ENCODE data around the gene RENBP. TPM values are rescaled to one million over a fixed set of nuclear protein-coding genes. Genes with fewer than 3 reads are reported as not detected.

The RENBP gene
- polyA plus RNA-seq, 2 donors: 1.4 to 1.6 TPM

DNA sequence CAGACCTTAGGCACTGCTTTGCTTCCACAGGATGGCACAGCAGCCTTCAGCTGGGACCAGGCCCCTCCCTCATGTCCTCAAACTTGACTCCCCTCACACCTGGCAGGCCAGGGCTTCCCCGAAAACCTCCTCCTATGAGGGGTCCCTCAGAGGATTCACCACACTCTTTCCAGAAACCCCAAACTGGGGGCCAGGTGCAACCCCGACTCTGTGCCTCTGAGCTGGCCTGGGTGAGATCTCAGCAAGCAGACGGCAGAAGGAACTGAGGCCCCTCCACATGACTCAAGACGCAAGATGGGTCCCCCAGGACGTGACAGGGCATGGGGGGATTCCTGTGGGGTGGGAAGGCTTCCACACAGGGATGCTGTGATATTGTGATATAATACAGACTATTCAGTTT is 21.0 kb upstream of the RENBP start:
- no peak overlapping the region for H3K27ac ChIP-seq (ENCODE audit: low read depth in 2 of 2, low read length in 1 of 2)
- H3K9me3 ChIP-seq (ENCODE audit: control insufficient read depth in 2 of 2, insufficient read depth in 1 of 2, low read depth in 1 of 2, low read length in 1 of 2): no peaks in the 10 kb centered on the region
- H3K4me3 ChIP-seq (ENCODE audit: low read depth in 1 of 2, low read length in 2 of 2): no peak overlapping the region
- H3K4me1 ChIP-seq (ENCODE audit: control insufficient read depth in 2 of 2, insufficient read depth in 2 of 2, low read length in 1 of 2): peaks cover 2 to 25% of the 10 kb centered on the region in 2 donors
- no peaks in the 10 kb centered on the region for H3K27me3 ChIP-seq (ENCODE audit: control insufficient read depth in 1 of 2, insufficient read depth in 2 of 2, low read length in 2 of 2)
- H3K36me3 ChIP-seq (ENCODE audit: control insufficient read depth in 2 of 2, insufficient read depth in 2 of 2, low read length in 1 of 2): peaks cover 7 to 35% of the 10 kb centered on the region in 2 donors
- WGBS, 2 donors: 78 to 81% methylated on average over 5 of the region's 5 CpGs

- Histone ChIP-seq H3K27me3 (ENCODE audit: control insufficient read depth in 1 of 2, insufficient read depth in 2 of 2, low read length in 2 of 2) (no peaks in the 10 kb centered on the region), H3K9me3 (ENCODE audit: control insufficient read depth in 2 of 2, insufficient read depth in 1 of 2, low read depth in 1 of 2, low read length in 1 of 2) (no peaks in the 10 kb centered on the region), H3K4me1 (ENCODE audit: control insufficient read depth in 2 of 2, insufficient read depth in 2 of 2, low read length in 1 of 2) (peaks cover 0 to 20% of the 10 kb centered on the region in 2 donors), H3K36me3 (ENCODE audit: control insufficient read depth in 2 of 2, insufficient read depth in 2 of 2, low read length in 1 of 2) (peaks cover 7 to 45% of the 10 kb centered on the region in 2 donors), H3K4me3 (ENCODE audit: low read depth in 1 of 2, low read length in 2 of 2) (no peak overlapping the region), H3K27ac (ENCODE audit: low read depth in 2 of 2, low read length in 1 of 2) (no peak overlapping the region)
- 92 to 93% methylated on average over 14 of the region's 14 CpGs for WGBS, 2 donors
Measured at GRCh38 chrX:153964105-153964504, 19.7 kb upstream of the RENBP start.

DNA sequence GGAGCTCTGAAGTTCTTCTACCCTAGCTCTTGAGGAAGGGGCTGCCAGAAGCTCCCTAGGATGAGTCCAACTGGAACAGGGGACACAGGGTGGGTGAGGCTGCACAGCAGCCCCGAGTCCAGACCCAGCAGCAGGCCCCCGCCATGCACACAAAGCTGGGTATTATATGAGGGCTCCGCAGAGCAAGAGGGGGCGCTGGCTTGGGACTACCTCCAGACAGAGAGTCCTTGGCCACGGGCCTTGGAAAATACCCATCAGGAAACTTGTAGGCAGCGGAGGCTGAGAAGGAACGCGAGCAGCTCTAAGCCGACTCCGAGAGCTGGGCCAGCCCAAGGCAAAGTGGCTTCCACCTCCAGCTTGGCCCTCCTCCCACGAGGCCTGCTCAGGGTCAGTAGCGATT is 19.1 kb upstream of the RENBP start:
- Histone ChIP-seq H3K27ac (ENCODE audit: low read depth in 2 of 2, low read length in 1 of 2) (no peak overlapping the region), H3K36me3 (ENCODE audit: control insufficient read depth in 2 of 2, insufficient read depth in 2 of 2, low read length in 1 of 2) (peaks cover 9 to 51% of the 10 kb centered on the region in 2 donors), H3K4me3 (ENCODE audit: low read depth in 1 of 2, low read length in 2 of 2) (no peak overlapping the region), H3K4me1 (ENCODE audit: control insufficient read depth in 2 of 2, insufficient read depth in 2 of 2, low read length in 1 of 2) (peaks cover 0 to 18% of the 10 kb centered on the region in 2 donors), H3K9me3 (ENCODE audit: control insufficient read depth in 2 of 2, insufficient read depth in 1 of 2, low read depth in 1 of 2, low read length in 1 of 2) (no peaks in the 10 kb centered on the region), H3K27me3 (ENCODE audit: control insufficient read depth in 1 of 2, insufficient read depth in 2 of 2, low read length in 2 of 2) (no peaks in the 10 kb centered on the region)
- 87 to 89% methylated on average over 12 of the region's 12 CpGs for WGBS, 2 donors

DNA sequence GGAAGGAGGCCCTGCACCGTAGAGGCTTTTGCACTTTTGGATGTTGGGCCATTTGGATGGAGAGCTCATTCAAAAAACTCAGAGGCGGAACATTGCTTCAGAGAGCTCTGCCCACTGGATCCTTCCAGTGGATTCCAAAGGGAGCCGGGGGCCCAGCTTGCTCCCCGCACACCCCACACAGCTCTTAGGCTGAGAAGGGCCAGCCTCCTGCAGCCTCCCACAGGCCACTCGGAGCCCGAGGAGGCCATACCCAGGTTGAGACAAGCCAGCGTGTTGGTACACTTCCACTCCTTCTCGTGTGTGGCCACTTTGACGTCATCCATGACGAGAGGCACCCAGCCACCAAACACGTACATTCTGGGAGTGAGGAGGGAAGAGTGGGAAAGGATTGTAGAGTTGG is 16.8 kb upstream of the RENBP start:
- no peak overlapping the region for H3K4me3 ChIP-seq (ENCODE audit: low read depth in 1 of 2, low read length in 2 of 2)
- H3K4me1 ChIP-seq (ENCODE audit: control insufficient read depth in 2 of 2, insufficient read depth in 2 of 2, low read length in 1 of 2): peaks cover 0 to 2% of the 10 kb centered on the region in 2 donors
- no peaks in the 10 kb centered on the region for H3K9me3 ChIP-seq (ENCODE audit: control insufficient read depth in 2 of 2, insufficient read depth in 1 of 2, low read depth in 1 of 2, low read length in 1 of 2)
- H3K27ac ChIP-seq (ENCODE audit: low read depth in 2 of 2, low read length in 1 of 2): no peak overlapping the region
- H3K27me3 ChIP-seq (ENCODE audit: control insufficient read depth in 1 of 2, insufficient read depth in 2 of 2, low read length in 2 of 2): no peaks in the 10 kb centered on the region
- WGBS, 2 donors: 89 to 94% methylated on average over 11 of the region's 11 CpGs
- H3K36me3 ChIP-seq (ENCODE audit: control insufficient read depth in 2 of 2, insufficient read depth in 2 of 2, low read length in 1 of 2): peaks cover 13 to 68% of the 10 kb centered on the region in 2 donors

- no peak overlapping the region for H3K4me3 ChIP-seq (ENCODE audit: low read depth in 1 of 2, low read length in 2 of 2)
- no peaks in the 10 kb centered on the region for H3K4me1 ChIP-seq (ENCODE audit: control insufficient read depth in 2 of 2, insufficient read depth in 2 of 2, low read length in 1 of 2)
- H3K27me3 ChIP-seq (ENCODE audit: control insufficient read depth in 1 of 2, insufficient read depth in 2 of 2, low read length in 2 of 2): no peaks in the 10 kb centered on the region
- H3K27ac ChIP-seq (ENCODE audit: low read depth in 2 of 2, low read length in 1 of 2): no peak overlapping the region
- H3K36me3 ChIP-seq (ENCODE audit: control insufficient read depth in 2 of 2, insufficient read depth in 2 of 2, low read length in 1 of 2): peaks cover 13 to 73% of the 10 kb centered on the region in 2 donors
- no peaks in the 10 kb centered on the region for H3K9me3 ChIP-seq (ENCODE audit: control insufficient read depth in 2 of 2, insufficient read depth in 1 of 2, low read depth in 1 of 2, low read length in 1 of 2)
- WGBS, 2 donors: 87 to 91% methylated on average over 22 of the region's 22 CpGs
Measured at GRCh38 chrX:153960786-153961185, 16.3 kb upstream of the RENBP start.

- Histone ChIP-seq H3K27me3 (ENCODE audit: control insufficient read depth in 1 of 2, insufficient read depth in 2 of 2, low read length in 2 of 2) (no peaks in the 10 kb centered on the region), H3K4me3 (ENCODE audit: low read depth in 1 of 2, low read length in 2 of 2) (no peak overlapping the region), H3K9me3 (ENCODE audit: control insufficient read depth in 2 of 2, insufficient read depth in 1 of 2, low read depth in 1 of 2, low read length in 1 of 2) (no peaks in the 10 kb centered on the region), H3K27ac (ENCODE audit: low read depth in 2 of 2, low read length in 1 of 2) (no peak overlapping the region), H3K36me3 (ENCODE audit: control insufficient read depth in 2 of 2, insufficient read depth in 2 of 2, low read length in 1 of 2) (peaks cover 13 to 81% of the 10 kb centered on the region in 2 donors), H3K4me1 (ENCODE audit: control insufficient read depth in 2 of 2, insufficient read depth in 2 of 2, low read length in 1 of 2) (no peaks in the 10 kb centered on the region)
- 94 to 96% methylated on average over 16 of the region's 16 CpGs for WGBS, 2 donors
Measured at GRCh38 chrX:153960077-153960476, 15.6 kb upstream of the RENBP start.

DNA sequence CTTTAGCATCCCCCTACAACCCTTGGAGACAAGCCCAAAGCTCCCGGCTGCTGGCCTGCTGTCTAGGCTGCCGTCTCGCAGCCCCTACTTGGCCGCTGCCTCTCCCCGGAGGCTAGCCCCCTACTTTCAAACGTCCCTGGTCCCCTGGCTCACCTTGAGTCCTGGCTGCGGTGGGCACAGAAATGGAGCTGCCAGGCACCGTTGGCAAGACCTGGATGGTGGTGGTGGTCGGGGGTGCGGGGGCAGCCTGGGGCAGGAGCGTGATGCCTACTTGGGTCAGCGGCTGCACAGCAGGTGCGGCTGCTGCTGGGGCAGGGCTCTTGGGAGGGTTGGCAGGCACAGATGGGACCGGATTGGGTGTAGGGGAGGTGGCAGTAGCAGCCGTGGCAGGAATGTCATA is 15.2 kb upstream of the RENBP start:
- 92 to 95% methylated on average over 15 of the region's 15 CpGs for WGBS, 2 donors
- Histone ChIP-seq H3K9me3 (ENCODE audit: control insufficient read depth in 2 of 2, insufficient read depth in 1 of 2, low read depth in 1 of 2, low read length in 1 of 2) (no peaks in the 10 kb centered on the region), H3K4me1 (ENCODE audit: control insufficient read depth in 2 of 2, insufficient read depth in 2 of 2, low read length in 1 of 2) (no peaks in the 10 kb centered on the region), H3K36me3 (ENCODE audit: control insufficient read depth in 2 of 2, insufficient read depth in 2 of 2, low read length in 1 of 2) (peaks cover 18 to 85% of the 10 kb centered on the region in 2 donors), H3K27ac (ENCODE audit: low read depth in 2 of 2, low read length in 1 of 2) (no peak overlapping the region), H3K4me3 (ENCODE audit: low read depth in 1 of 2, low read length in 2 of 2) (no peak overlapping the region), H3K27me3 (ENCODE audit: control insufficient read depth in 1 of 2, insufficient read depth in 2 of 2, low read length in 2 of 2) (no peaks in the 10 kb centered on the region)

- Histone ChIP-seq H3K9me3 (ENCODE audit: control insufficient read depth in 2 of 2, insufficient read depth in 1 of 2, low read depth in 1 of 2, low read length in 1 of 2) (no peaks in the 10 kb centered on the region), H3K27ac (ENCODE audit: low read depth in 2 of 2, low read length in 1 of 2) (no peak overlapping the region), H3K4me1 (ENCODE audit: control insufficient read depth in 2 of 2, insufficient read depth in 2 of 2, low read length in 1 of 2) (no peaks in the 10 kb centered on the region), H3K4me3 (ENCODE audit: low read depth in 1 of 2, low read length in 2 of 2) (no peak overlapping the region), H3K27me3 (ENCODE audit: control insufficient read depth in 1 of 2, insufficient read depth in 2 of 2, low read length in 2 of 2) (no peaks in the 10 kb centered on the region), H3K36me3 (ENCODE audit: control insufficient read depth in 2 of 2, insufficient read depth in 2 of 2, low read length in 1 of 2) (peaks cover 18 to 86% of the 10 kb centered on the region in 2 donors)
- WGBS, 2 donors: 90 to 92% methylated on average over 14 of the region's 14 CpGs
Measured at GRCh38 chrX:153958605-153959004, 14.2 kb upstream of the RENBP start.

DNA sequence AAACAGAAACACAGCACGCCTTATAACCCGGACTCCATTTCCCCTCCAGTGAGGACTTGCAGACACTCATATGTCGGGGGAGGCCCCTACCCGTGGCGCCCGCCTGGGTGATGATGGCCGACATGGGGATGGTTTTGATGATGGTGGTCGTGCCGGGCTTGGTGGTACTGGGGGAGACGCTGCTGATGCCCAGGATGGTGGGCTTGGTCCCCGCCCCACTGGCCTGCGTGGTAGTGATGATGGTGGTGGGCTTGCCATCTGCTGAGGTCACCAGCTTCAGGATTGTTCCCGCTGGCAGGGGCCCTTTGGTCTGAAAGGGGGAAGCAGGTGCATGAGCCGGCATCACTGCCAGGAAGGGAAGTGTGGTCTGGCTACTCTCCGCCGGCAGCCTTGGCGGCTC is 12.8 kb upstream of the RENBP start:
- no peak overlapping the region for H3K4me3 ChIP-seq (ENCODE audit: low read depth in 1 of 2, low read length in 2 of 2)
- 86 to 93% methylated on average over 17 of the region's 17 CpGs for WGBS, 2 donors
- no peak overlapping the region for H3K27ac ChIP-seq (ENCODE audit: low read depth in 2 of 2, low read length in 1 of 2)
- no peaks in the 10 kb centered on the region for H3K27me3 ChIP-seq (ENCODE audit: control insufficient read depth in 1 of 2, insufficient read depth in 2 of 2, low read length in 2 of 2)
- H3K4me1 ChIP-seq (ENCODE audit: control insufficient read depth in 2 of 2, insufficient read depth in 2 of 2, low read length in 1 of 2): no peaks in the 10 kb centered on the region
- H3K9me3 ChIP-seq (ENCODE audit: control insufficient read depth in 2 of 2, insufficient read depth in 1 of 2, low read depth in 1 of 2, low read length in 1 of 2): no peaks in the 10 kb centered on the region
- peaks cover 21 to 83% of the 10 kb centered on the region in 2 donors for H3K36me3 ChIP-seq (ENCODE audit: control insufficient read depth in 2 of 2, insufficient read depth in 2 of 2, low read length in 1 of 2)

- Histone ChIP-seq H3K9me3 (ENCODE audit: control insufficient read depth in 2 of 2, insufficient read depth in 1 of 2, low read depth in 1 of 2, low read length in 1 of 2) (no peaks in the 10 kb centered on the region), H3K36me3 (ENCODE audit: control insufficient read depth in 2 of 2, insufficient read depth in 2 of 2, low read length in 1 of 2) (peaks cover 17 to 82% of the 10 kb centered on the region in 2 donors), H3K4me1 (ENCODE audit: control insufficient read depth in 2 of 2, insufficient read depth in 2 of 2, low read length in 1 of 2) (no peaks in the 10 kb centered on the region), H3K27ac (ENCODE audit: low read depth in 2 of 2, low read length in 1 of 2) (no peak overlapping the region), H3K4me3 (ENCODE audit: low read depth in 1 of 2, low read length in 2 of 2) (no peak overlapping the region), H3K27me3 (ENCODE audit: control insufficient read depth in 1 of 2, insufficient read depth in 2 of 2, low read length in 2 of 2) (no peaks in the 10 kb centered on the region)
- 85 to 89% methylated on average over 34 to 35 of the region's 35 CpGs for WGBS, 2 donors
Measured at GRCh38 chrX:153956044-153956907, 11.8 kb upstream of the RENBP start.

Measured in esophagus (tissue), 2 donors.